Keratinocyte (primary cell): Measurements from ENCODE around the gene BAHCC1.

Experiments used
- CTCF ChIP-seq, 3 experiments: IDR thresholded peaks in 1 of 3; conservative IDR thresholded peaks in 1 of 3; optimal IDR thresholded peaks in 1 of 3; 2 replicates in 2 of 3; 3 replicates in 1 of 3; pipeline versions ENCODE3 to v1.5.1; 2011; ENCODE audit warnings: low read length in 3 of 3, mild to moderate bottlenecking in 3 of 3, moderate library complexity in 2 of 3, control low read depth in 1 of 3, inconsistent platforms in 1 of 3; ENCODE audit not compliant: insufficient read depth in 2 of 3; ENCODE audit errors: extremely low read depth in 1 of 3
- EZH2 ChIP-seq: IDR thresholded peaks from one replicate; pipeline ENCODE4 v1.6.1; 2012; ENCODE audit warnings: inconsistent platforms, mild to moderate bottlenecking, low read length, moderate library complexity

- TF ChIP-seq CTCF (optimal IDR thresholded peaks at IDR 0.05 in 1 of 3, IDR thresholded peaks at IDR 0.05 in 1 of 3, conservative IDR thresholded peaks at IDR 0.05 in 1 of 3; ENCODE audit: extremely low read depth in 1 of 3, insufficient read depth in 2 of 3, low read length in 3 of 3) (no peak), EZH2 (no peak)
Observed at GRCh38 chr17:81476635-81477034, 81.4 kb downstream of the BAHCC1 start.
